Osteoblast (primary cell): ENCODE measurements around the gene SEZ6L. TPM values are rescaled to one million over a fixed set of nuclear protein-coding genes. Genes with fewer than 3 reads are reported as not detected.

ENCODE experiments used
- DNase-seq: peaks from one replicate; pipeline ENCODE4 v3.0.0; 2011; ENCODE audit warnings: low spot score, mixed read lengths; ENCODE audit not compliant: insufficient read length; ENCODE audit errors: missing footprints
- H2AFZ ChIP-seq: 2 replicates; pipeline ENCODE4 v1.6.0; 2011; ENCODE audit warnings: mild to moderate bottlenecking, low read length
- H3K27ac ChIP-seq: 2 replicates; pipeline ENCODE4 v1.5.1; 2011; ENCODE audit warnings: mild to moderate bottlenecking, low read depth, low read length, moderate library complexity
- H3K27me3 ChIP-seq: 2 replicates; pipeline ENCODE4 v1.6.0; 2012; ENCODE audit warnings: mild to moderate bottlenecking, control low read depth, inconsistent platforms, low read length, moderate library complexity; ENCODE audit not compliant: insufficient read depth
- H3K36me3 ChIP-seq: 2 replicates; pipeline ENCODE4 v1.5.1; 2011; ENCODE audit warnings: mild to moderate bottlenecking, low read length, control low read depth, moderate library complexity; ENCODE audit not compliant: insufficient read depth
- H3K4me1 ChIP-seq: 2 replicates; pipeline ENCODE4 v1.5.1; 2011; ENCODE audit warnings: mild to moderate bottlenecking, low read length, control low read depth, moderate library complexity; ENCODE audit not compliant: insufficient read depth
- H3K4me2 ChIP-seq: 2 replicates; pipeline ENCODE4 v1.6.0; 2011; ENCODE audit warnings: mild to moderate bottlenecking, low read length; ENCODE audit not compliant: insufficient read depth
- H3K4me3 ChIP-seq: fragments of 200-600 bp; sonication (generic); 3 replicates; pipeline ENCODE4 v1.5.1; 2012; ENCODE audit warnings: mild to moderate bottlenecking, low read length, inconsistent platforms; ENCODE audit not compliant: insufficient read depth
- H3K79me2 ChIP-seq: 2 replicates; pipeline ENCODE4 v1.6.0; 2012; ENCODE audit warnings: mild to moderate bottlenecking, low read length, control low read depth, inconsistent platforms; ENCODE audit not compliant: insufficient read depth
- H3K9me3 ChIP-seq: 2 replicates; pipeline ENCODE4 v1.5.1; 2011; ENCODE audit warnings: low read depth, low read length, control low read depth
- H4K20me1 ChIP-seq: 2 replicates; pipeline ENCODE4 v1.6.0; 2012; ENCODE audit warnings: mild to moderate bottlenecking, low read length, control low read depth; ENCODE audit not compliant: insufficient read depth
- CTCF ChIP-seq: IDR thresholded peaks from 2 replicates; pipeline ENCODE4 v1.5.1; 2011; ENCODE audit warnings: mild to moderate bottlenecking, low read depth, low read length, moderate library complexity; ENCODE audit errors: extremely low read depth
- total RNA-seq: library from RNA; depleted of rRNA; stranded (reverse); fragments of >200 nt; gene quantifications from 2 replicates; pipeline ENCODE4 v1.2.3, GENCODE V29; 2012

SEZ6L gene
- total RNA-seq, 1 donor, result not detected

DNA sequence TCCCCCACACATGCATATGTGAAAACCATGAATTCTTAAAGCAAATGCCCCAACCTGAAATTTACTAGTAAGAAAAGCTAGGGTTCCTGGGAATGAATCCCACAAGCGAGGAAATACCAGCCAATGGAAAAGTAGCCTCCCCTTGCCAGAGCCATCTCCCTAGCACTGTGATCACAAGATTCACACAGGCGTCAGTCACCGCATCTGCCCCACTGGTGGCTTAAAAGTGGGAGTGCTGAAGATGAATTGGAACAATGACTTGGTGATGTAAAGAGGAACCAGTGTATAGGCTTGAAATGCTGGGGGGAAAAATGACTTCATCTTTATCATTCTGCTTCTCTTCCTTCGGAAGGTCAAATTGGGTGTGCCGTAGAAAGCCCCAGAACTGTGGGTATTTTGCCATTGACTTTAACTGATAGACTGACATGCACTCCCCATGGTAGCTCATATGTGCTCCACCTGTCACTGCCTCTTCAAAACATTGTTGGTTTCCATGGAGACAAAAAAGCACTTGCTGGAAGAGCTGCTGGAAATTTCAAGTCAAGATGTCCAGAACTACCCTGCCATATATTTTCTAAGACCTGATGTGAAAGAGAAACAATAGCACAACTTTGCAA lies 240.6 kb downstream of the SEZ6L start:
- Histone ChIP-seq H3K27me3 (peaks cover 31% of the 10 kb centered on the region), H3K27ac (no peak overlapping the region), H3K4me2 (no peak overlapping the region), H3K4me3 (no peak overlapping the region), H3K36me3 (no peaks in the 10 kb centered on the region), H2AFZ (no peak overlapping the region), H4K20me1 (no peaks in the 10 kb centered on the region), H3K4me1 (peaks cover 3% of the 10 kb centered on the region), H3K9me3 (no peaks in the 10 kb centered on the region), H3K79me2 (no peaks in the 10 kb centered on the region)
- TF ChIP-seq CTCF, result no peak
- no peak for DNase-seq

GRCh38 chr22:26410386-26410785 lies 241.1 kb downstream of the SEZ6L start:
- Histone ChIP-seq H3K4me1 (peaks cover under 1% of the 10 kb centered on the region), H2AFZ (no peak overlapping the region), H3K27me3 (peaks cover 31% of the 10 kb centered on the region), H3K27ac (no peak overlapping the region), H3K4me3 (no peak overlapping the region), H3K4me2 (no peak overlapping the region), H4K20me1 (no peaks in the 10 kb centered on the region), H3K36me3 (no peaks in the 10 kb centered on the region), H3K79me2 (no peaks in the 10 kb centered on the region), H3K9me3 (no peaks in the 10 kb centered on the region)
- no peak for TF ChIP-seq CTCF
- DNase-seq, result no peak

DNA sequence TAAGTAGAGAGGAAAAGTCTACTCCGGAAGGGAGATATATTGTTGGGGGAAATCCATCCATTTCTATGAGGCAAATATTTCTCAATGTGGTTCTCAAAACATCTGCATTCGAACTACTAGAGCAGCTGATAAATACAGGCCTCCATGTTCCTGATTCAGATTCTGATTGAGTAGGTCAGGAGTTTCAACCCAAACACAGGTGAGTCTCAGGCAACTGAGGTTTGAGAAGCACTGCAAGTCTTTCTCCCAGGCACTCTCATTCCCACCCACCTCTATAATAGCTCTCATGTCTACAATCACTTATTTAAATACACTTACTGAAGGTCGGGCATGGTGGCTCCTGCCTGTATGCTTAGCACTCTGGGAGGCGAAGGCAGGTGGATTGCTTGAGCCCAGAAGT lies 245.1 kb downstream of the SEZ6L start:
- Histone ChIP-seq H3K36me3 (no peaks in the 10 kb centered on the region), H3K79me2 (no peaks in the 10 kb centered on the region), H3K4me2 (no peak overlapping the region), H3K27ac (no peak overlapping the region), H3K27me3 (peaks cover 44% of the 10 kb centered on the region), H2AFZ (no peak overlapping the region), H3K4me1 (peaks cover 12% of the 10 kb centered on the region), H3K4me3 (no peak overlapping the region), H4K20me1 (no peaks in the 10 kb centered on the region), H3K9me3 (no peaks in the 10 kb centered on the region)
- TF ChIP-seq CTCF, result no peak
- no peak for DNase-seq

DNA sequence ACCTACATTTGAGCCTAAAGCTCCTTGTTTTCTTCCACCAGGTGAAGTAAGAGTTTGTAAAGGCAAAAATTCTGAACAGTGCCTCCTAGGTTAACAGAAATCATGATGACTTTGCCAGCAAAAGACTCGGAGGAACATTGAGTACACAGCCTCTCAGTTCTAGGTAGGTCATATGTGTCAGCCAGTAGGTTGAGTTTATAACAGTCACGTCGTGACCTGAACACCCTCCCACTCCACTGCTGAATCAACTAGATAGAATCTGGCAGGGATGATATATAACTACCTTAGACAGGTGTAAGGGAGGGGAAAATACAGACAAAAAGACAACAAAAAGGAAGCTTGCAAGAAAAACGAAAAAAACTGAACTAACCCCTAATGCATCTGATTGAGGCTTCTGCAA lies 247.0 kb downstream of the SEZ6L start:
- DNase-seq, result no peak
- Histone ChIP-seq H3K4me3 (no peak overlapping the region), H2AFZ (no peak overlapping the region), H3K9me3 (no peaks in the 10 kb centered on the region), H4K20me1 (no peaks in the 10 kb centered on the region), H3K27ac (no peak overlapping the region), H3K36me3 (no peaks in the 10 kb centered on the region), H3K4me2 (no peak overlapping the region), H3K4me1 (peaks cover 12% of the 10 kb centered on the region), H3K79me2 (no peaks in the 10 kb centered on the region), H3K27me3 (peaks cover 41% of the 10 kb centered on the region)
- no peak for TF ChIP-seq CTCF
